ENCODE measurements around the gene MBNL1. TPM values are rescaled to one million over a fixed set of nuclear protein-coding genes. Genes with fewer than 3 reads are reported as not detected.

Gene MBNL1
- total and polyA plus RNA-seq, 2 of the 4 experiments (the other 2 are of a cell fraction) = 127 to 664 TPM

DNA sequence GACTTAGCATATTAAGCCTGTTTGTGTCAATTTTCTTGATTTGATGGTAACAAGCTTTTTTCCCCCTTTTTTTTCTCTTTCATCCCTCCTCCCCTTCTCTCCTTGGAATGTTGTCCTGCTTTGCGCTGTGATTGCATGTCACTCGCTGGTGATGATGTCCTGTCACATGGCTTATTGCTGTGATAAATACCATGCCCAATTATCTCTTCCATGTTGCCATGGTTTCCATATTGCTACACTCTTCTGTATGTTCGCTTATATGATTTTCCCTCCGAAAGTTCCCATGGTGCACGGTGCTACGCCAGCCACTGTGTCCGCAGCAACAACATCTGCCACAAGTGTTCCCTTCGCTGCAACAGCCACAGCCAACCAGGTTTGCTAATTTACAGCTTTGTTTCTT lies 187.3 kb downstream of the MBNL1 start:
- H3K18ac ChIP-seq (ENCODE audit: low read depth, low read length) = no peak overlapping the region
- H3K9me3 ChIP-seq (ENCODE audit: control insufficient read depth, insufficient read depth, low read length) = no peaks in the 10 kb centered on the region
- H4K5ac ChIP-seq (ENCODE audit: low read depth, low read length) = no peak overlapping the region
- no TSS peak for BruUV-seq (replicated peaks)
- ChIA-PET CTCF (no interaction called here), POLR2A (ENCODE audit: unreplicated experiment) (no interaction called here)
- peaks cover 23% of the 10 kb centered on the region for H3K36me3 ChIP-seq (ENCODE audit: control insufficient read depth, insufficient read depth, low read length)
- no peak overlapping the region for H2BK5ac ChIP-seq (ENCODE audit: low read depth, low read length, poor library complexity, severe bottlenecking)
- peaks cover 9% of the 10 kb centered on the region for H3K9me1 ChIP-seq (ENCODE audit: insufficient read depth, low read length)
- H3K27ac ChIP-seq (ENCODE audit: insufficient read depth, low read length) = no peak overlapping the region
- ATAC-seq (ENCODE audit: low read depth) (no peak), DNase-seq (no peak)
- H3K9ac ChIP-seq (ENCODE audit: low read depth, low read length) = no peak overlapping the region
- H3K79me1 ChIP-seq (ENCODE audit: low read depth in 1 of 2, low read length in 2 of 2) = peaks cover 32 to 41% of the 10 kb centered on the region in 2 experiments
- no peak overlapping the region for H4K91ac ChIP-seq (ENCODE audit: insufficient read depth, low read depth, low read length)
- H4K8ac ChIP-seq (ENCODE audit: low read depth in 2 of 2, low read length in 2 of 2) = no peak overlapping the region
- intact Hi-C loops (cut with micrococcal nuclease) = no loop called here
- H2AK5ac ChIP-seq (ENCODE audit: low read depth, low read length) = no peak overlapping the region
- TF ChIP-seq MAFK (IDR thresholded peaks at IDR 0.05; ENCODE audit: low read depth, low read length) = no peak
- TF ChIP-seq SMC3 (IDR thresholded peaks at IDR 0.05; ENCODE audit: low read depth, low read length) = no peak
- no peak for TF ChIP-seq RAD21 (IDR thresholded peaks at IDR 0.05; ENCODE audit: low read length)
- TF ChIP-seq POLR2A (IDR thresholded peaks at IDR 0.05; ENCODE audit: low read depth, low read length) = no peak
- TF ChIP-seq RFX5 (IDR thresholded peaks at IDR 0.05; ENCODE audit: low read depth, low read length) = no peak
- TF ChIP-seq RCOR1 (IDR thresholded peaks at IDR 0.05; ENCODE audit: insufficient replicate concordance, low read length) = no peak
- no peak for TF ChIP-seq MXI1 (IDR thresholded peaks at IDR 0.05; ENCODE audit: borderline replicate concordance, low read depth, low read length)
- TF ChIP-seq, protein P1, sequence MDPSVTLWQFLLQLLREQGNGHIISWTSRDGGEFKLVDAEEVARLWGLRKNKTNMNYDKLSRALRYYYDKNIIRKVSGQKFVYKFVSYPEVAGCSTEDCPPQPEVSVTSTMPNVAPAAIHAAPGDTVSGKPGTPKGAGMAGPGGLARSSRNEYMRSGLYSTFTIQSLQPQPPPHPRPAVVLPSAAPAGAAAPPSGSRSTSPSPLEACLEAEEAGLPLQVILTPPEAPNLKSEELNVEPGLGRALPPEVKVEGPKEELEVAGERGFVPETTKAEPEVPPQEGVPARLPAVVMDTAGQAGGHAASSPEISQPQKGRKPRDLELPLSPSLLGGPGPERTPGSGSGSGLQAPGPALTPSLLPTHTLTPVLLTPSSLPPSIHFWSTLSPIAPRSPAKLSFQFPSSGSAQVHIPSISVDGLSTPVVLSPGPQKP (IDR thresholded peaks at IDR 0.05; ENCODE audit: borderline replicate concordance, low read depth, low read length) = no peak
- no peak for TF ChIP-seq NFE2L2 (IDR thresholded peaks at IDR 0.05; ENCODE audit: low read depth, low read length)
- no peak for TF ChIP-seq BHLHE40 (IDR thresholded peaks at IDR 0.05; ENCODE audit: low read depth, low read length)
- TF ChIP-seq, protein P2, sequence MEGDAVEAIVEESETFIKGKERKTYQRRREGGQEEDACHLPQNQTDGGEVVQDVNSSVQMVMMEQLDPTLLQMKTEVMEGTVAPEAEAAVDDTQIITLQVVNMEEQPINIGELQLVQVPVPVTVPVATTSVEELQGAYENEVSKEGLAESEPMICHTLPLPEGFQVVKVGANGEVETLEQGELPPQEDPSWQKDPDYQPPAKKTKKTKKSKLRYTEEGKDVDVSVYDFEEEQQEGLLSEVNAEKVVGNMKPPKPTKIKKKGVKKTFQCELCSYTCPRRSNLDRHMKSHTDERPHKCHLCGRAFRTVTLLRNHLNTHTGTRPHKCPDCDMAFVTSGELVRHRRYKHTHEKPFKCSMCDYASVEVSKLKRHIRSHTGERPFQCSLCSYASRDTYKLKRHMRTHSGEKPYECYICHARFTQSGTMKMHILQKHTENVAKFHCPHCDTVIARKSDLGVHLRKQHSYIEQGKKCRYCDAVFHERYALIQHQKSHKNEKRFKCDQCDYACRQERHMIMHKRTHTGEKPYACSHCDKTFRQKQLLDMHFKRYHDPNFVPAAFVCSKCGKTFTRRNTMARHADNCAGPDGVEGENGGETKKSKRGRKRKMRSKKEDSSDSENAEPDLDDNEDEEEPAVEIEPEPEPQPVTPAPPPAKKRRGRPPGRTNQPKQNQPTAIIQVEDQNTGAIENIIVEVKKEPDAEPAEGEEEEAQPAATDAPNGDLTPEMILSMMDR (conservative IDR thresholded peaks at IDR 0.05; ENCODE audit: low read depth, low read length) = no peak
- no peak for TF ChIP-seq FOS (IDR thresholded peaks at IDR 0.05; ENCODE audit: low read depth, low read length)
- TF ChIP-seq, protein P3, sequence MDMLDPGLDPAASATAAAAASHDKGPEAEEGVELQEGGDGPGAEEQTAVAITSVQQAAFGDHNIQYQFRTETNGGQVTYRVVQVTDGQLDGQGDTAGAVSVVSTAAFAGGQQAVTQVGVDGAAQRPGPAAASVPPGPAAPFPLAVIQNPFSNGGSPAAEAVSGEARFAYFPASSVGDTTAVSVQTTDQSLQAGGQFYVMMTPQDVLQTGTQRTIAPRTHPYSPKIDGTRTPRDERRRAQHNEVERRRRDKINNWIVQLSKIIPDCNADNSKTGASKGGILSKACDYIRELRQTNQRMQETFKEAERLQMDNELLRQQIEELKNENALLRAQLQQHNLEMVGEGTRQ (IDR thresholded peaks at IDR 0.05; ENCODE audit: low read depth, low read length) = no peak
- no peak for TF ChIP-seq MAZ (IDR thresholded peaks at IDR 0.05; ENCODE audit: borderline replicate concordance, low read depth, low read length)
- TF ChIP-seq CEBPB (IDR thresholded peaks at IDR 0.05; ENCODE audit: low read depth, low read length) = no peak
- no peak overlapping the region for H2BK20ac ChIP-seq (ENCODE audit: low read depth, low read length)
- in situ Hi-C loops (cut with MboI; ENCODE audit: low sequenced_read_pairs) = no loop called here
- H3K56ac ChIP-seq (ENCODE audit: extremely low read depth, insufficient read depth, low read length) = no peak overlapping the region
- peaks cover 1% of the 10 kb centered on the region; the same call in 1 of the 2 replicates for H3K4me1 ChIP-seq (ENCODE audit: control insufficient read depth, insufficient read depth, low read length)
- no peak overlapping the region for H2AK9ac ChIP-seq (replicated peaks; ENCODE audit: low read depth, low read length, poor library complexity)
- H2BK15ac ChIP-seq (ENCODE audit: low read depth, low read length) = no peak overlapping the region
- no peak overlapping the region for H3K4ac ChIP-seq (ENCODE audit: low read depth, low read length)
- H4K20me1 ChIP-seq (ENCODE audit: insufficient read depth, low read length) = peaks cover 5% of the 10 kb centered on the region; the same call in 1 of the 2 replicates
- H2AFZ ChIP-seq (replicated peaks; ENCODE audit: low read length, poor library complexity) = no peak overlapping the region
- no peak overlapping the region for H3K4me3 ChIP-seq (ENCODE audit: insufficient read depth, low read depth, low read length)
- no peak overlapping the region for H2BK120ac ChIP-seq (ENCODE audit: low read depth, low read length)
- no peak overlapping the region for H3K14ac ChIP-seq (replicated peaks; ENCODE audit: low read depth, low read length)
- no peak overlapping the region for H3K23ac ChIP-seq (ENCODE audit: low read depth, low read length)
- H3K27me3 ChIP-seq (ENCODE audit: control insufficient read depth, insufficient read depth, low read length) = no peaks in the 10 kb centered on the region
- no peak overlapping the region for H3K4me2 ChIP-seq (ENCODE audit: low read depth, low read length)
- dilution Hi-C loops (cut with HindIII; ENCODE audit: low sequenced_read_pairs, unreplicated experiment) = no loop called here
- 98% methylated on average over 5 of the region's 8 CpGs; no CpG with 5 or more reads in 1 of the 2 experiments for WGBS, 2 experiments (ENCODE audit: extremely low coverage in 2 of 2, insufficient read length in 1 of 2)
